K562 treated with DMSO at 1 percent for 24 hours (cell line): ENCODE data around the gene CA14. TPM values are rescaled to one million over a fixed set of nuclear protein-coding genes. Genes with fewer than 3 reads are reported as not detected.

Source experiments
- total RNA-seq: library from RNA; unstranded; fragments of 300-600 nt; gene quantifications from 2 replicates; pipeline ENCODE4 v1.2.3, GENCODE V29; 2022; ENCODE audit warnings: low read depth; ENCODE audit not compliant: insufficient read depth

The CA14 gene
- total RNA-seq = 0.60 and 0.98 TPM in 2 replicates

GRCh38 chr1:150257624-150258585 is at the start of gene CA14:
TSS of gene CA14 (plus strand) at chr1:150257774. CDS start at chr1:150258129, 355 bp downstream.

GRCh38 chr1:150235852-150236613 is 21.5 kb upstream of the CA14 start, which contains the start of gene ANP32E:
TSS of gene ANP32E (minus strand) at chr1:150236112. CDS start at chr1:150235786, 326 bp downstream.

GRCh38 chr1:150268705-150269403 is 11.3 kb downstream of the CA14 start, which contains the start of gene APH1A:
TSS of gene APH1A (minus strand) at chr1:150269016. CDS start at chr1:150268810, 206 bp downstream.

GRCh38 chr1:150281758-150282557 is 24.4 kb downstream of the CA14 start, which contains the start of gene CIART:
TSS of gene CIART (plus strand) at chr1:150282554. CDS start at chr1:150283268, 714 bp downstream.

GRCh38 chr1:150293433-150294253 is 36.1 kb downstream of the CA14 start, which contains the start of gene MRPS21:
TSS of gene MRPS21 (plus strand) at chr1:150293861. CDS start at chr1:150294367, 506 bp downstream.

Other genes starting within 250 kb of the CA14 start
- gene OTUD7B, start 247.0 kb upstream of the CA14 start, total RNA-seq = 4.7 and 7.2 TPM in 2 replicates
- gene VPS45, start 190.0 kb upstream of the CA14 start, total RNA-seq = 19.1 and 20.3 TPM in 2 replicates
- gene PLEKHO1, start 107.9 kb upstream of the CA14 start, total RNA-seq = 10.1 and 15.3 TPM in 2 replicates
- 31.9 and 34.1 TPM in 2 replicates for gene ANP32E, start 21.7 kb upstream of the CA14 start, total RNA-seq
- gene APH1A, start 11.2 kb downstream of the CA14 start, total RNA-seq = 108 and 110 TPM in 2 replicates
- 4.5 TPM in 1 of 2 replicates, not detected in the other for gene C1orf54, start 15.0 kb downstream of the CA14 start, total RNA-seq
- not detected in 2 replicates for gene CIART, start 24.8 kb downstream of the CA14 start, total RNA-seq
- 46.6 and 54.9 TPM in 2 replicates for gene MRPS21, start 36.1 kb downstream of the CA14 start, total RNA-seq
- gene PRPF3, start 63.8 kb downstream of the CA14 start, total RNA-seq = 24.4 and 25.2 TPM in 2 replicates
- gene RPRD2, start 106.4 kb downstream of the CA14 start, total RNA-seq = 11.7 and 13.8 TPM in 2 replicates
- gene TARS2, start 229.6 kb downstream of the CA14 start, total RNA-seq = 50.9 and 53.0 TPM in 2 replicates